GM19023 (cell line): ENCODE measurements around the gene LSM2.

Source experiments
- ATAC-seq: cut with Tn5 transposase; IDR thresholded peaks from one replicate; pipeline ENCODE4 v1.9.1; 2021; ENCODE audit warnings: mild to moderate bottlenecking, moderate library complexity; ENCODE audit not compliant: unreplicated experiment

LSM2 gene

GRCh38 chr6:31778193-31778592 is 28.6 kb downstream of the LSM2 start:
- ATAC-seq, result no peak

DNA sequence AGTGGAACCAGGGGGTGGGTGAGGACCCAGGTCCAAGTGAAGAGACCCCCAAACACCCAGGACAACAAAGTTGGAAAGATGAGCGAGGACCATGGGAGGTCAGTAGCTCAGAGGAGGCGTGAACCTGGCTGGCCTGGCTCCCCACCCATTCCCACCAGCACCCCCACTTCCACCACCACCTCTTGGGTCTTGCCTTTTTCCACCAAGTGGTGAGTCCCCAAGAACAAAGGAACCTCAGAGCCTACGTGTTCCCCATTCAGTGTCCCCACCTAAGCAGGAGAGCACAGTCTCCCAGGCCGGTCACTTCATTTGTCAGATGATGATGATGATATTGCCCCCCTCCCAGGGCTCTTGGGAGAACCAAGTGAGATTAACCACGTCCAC is 29.1 kb downstream of the LSM2 start:
- ATAC-seq, result no peak

GRCh38 chr6:31776989-31777666 is 29.6 kb downstream of the LSM2 start, which contains the start of gene VWA7:
Gene VWA7, minus strand, starts transcription at chr6:31777328. Its CDS starts 549 bp downstream, at chr6:31776779.
- peak; percentile 56 for ATAC-seq

DNA sequence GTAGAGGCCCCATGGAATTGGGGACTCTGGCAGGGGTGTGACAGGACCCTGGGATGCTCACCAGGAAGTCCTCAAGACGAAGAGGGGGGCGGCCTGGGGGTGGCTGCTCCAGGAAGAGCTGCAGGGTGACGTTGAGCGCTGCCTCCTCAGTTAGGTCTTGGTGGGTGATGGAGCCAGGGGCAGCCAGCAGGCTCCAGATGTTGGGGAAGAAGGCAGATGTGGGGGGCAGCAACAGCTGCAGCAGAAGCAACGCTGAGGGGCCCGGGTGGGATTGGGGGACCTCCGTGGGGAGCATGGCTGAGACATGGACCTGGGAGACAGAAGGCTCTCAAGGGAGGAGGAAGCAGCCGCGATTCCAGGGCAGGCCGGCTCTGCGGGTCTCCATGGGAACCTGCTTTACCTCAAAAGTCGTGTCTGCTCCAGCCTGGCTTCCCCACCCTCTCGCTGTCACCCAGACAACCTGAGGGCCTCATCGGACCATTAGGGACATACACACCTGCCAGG is 30.2 kb downstream of the LSM2 start:
- ATAC-seq, result no peak

DNA sequence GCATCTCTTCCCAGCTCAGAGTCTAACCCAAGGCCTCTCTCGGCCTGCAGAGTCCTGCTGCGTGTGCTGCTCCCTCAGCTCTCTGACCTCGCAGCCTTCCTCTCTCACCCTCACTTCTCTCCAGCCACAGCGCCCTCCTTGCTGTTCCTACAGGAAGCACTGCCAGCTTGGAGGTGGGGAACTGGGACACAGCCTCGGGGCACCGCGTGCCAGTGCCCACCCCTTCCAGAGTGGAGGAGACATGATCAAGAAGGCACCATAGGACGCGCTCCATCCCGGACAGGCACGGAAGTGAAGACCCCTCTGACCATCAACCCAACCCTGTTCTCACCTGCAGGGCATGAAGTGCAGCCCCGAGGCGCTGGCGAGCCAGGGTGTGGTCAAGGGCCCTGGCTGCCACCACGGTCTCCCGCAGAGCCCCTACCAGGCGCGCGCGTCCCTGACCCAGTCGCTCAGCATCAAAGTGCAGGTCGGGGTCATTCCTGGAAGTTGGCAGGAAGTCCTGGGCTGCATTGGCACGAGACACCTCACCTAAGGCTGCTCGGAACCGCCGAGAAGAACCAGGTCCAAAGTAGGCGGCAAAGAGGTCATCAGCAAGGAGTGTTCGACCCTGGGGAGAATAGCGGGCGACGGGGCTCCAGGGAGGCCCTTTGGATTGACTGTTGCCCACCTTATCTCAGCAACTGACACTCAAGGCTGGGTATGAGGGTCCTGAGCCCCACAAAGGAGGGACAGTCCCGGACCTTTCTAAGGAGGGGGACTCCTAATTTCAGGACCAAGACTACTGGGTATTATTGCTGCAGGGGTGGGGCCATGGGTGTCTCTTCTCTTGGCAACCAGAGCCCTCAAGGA is 30.9 kb downstream of the LSM2 start:
- no peak for ATAC-seq

DNA sequence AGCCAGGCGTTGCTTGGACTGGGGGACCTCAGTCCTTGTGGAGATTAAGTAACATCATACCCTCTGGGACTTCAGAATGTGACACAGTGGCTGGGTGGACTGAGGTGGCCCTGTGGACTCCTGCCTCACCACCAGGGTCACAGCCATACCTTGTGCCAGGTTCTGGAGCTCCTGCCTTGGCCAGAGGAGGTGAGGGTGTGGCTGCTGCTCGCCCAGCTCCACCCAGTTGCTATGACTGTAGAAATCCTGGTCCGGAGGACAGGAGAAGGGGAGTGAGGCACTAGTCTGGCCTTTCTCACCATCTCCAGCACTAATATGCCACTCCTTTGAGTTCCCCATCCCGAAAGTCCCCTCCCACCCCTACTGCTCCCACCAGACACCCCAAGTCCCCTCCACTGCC is 31.6 kb downstream of the LSM2 start:
- ATAC-seq, result no peak

DNA sequence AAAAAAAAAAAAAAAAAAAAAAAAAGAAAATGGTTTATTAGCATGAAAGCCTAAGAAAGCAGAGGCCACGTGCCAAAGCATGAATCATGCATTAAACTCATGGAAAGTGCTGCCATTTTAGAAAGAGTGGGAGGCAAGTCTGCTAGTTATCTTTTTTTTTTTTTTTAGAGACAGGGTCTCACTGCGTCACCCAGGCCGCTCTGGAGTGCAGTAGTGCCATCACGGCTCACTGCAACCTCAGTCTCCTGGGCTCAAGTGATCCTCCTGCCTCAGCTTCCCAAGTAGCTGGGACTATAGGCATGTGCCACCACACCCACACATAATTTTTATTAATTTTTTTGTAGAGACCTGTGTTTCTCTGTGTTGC is 34.8 kb downstream of the LSM2 start:
- no peak for ATAC-seq

- ATAC-seq, result no peak
Measured at GRCh38 chr6:31770860-31771259, 35.9 kb downstream of the LSM2 start.

GRCh38 chr6:31769684-31770371 is 36.9 kb downstream of the LSM2 start:
- ATAC-seq, result no peak

DNA sequence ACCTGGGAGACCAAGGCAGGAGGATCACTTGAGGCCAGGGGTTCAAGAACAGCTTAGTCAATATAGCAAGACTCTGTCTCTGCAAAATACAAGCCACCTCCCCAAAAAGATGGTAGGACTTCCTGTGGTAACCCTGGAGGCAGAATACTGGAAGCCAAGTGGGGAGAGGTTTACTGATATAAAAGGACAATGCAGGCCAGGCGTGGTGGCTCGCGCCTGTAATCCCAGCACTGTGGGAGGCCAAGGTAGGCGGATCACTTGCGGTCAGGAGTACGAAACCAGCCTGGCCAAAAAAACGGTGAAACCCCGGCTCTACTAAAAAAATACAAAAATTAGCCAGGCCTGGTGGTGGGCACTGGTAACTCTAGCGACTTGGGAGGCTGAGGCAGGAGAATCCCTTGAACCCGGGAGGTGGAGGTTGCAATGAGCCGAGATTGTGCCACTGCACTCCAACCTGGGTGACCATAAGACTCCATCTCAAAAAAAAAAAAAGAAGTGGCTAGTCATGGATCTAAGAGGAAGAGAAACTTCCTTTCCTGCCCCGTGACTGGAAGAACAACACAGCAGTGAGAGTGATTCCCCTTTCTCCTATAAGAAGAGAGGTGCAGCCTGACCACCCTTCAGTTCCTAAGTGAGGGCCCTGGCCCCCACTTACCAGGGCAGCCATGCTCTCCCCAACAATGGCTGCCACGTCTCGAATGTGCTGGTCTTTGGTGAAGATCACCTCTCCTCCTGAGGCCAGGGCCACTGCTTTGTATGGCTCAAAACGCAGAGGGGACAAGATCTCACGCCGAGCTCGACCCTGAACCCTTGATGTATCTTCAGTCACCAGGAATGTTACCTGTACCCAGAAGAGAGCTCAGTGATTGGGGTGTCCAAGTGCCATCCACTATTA is 38.2 kb downstream of the LSM2 start:
- ATAC-seq, result no peak

DNA sequence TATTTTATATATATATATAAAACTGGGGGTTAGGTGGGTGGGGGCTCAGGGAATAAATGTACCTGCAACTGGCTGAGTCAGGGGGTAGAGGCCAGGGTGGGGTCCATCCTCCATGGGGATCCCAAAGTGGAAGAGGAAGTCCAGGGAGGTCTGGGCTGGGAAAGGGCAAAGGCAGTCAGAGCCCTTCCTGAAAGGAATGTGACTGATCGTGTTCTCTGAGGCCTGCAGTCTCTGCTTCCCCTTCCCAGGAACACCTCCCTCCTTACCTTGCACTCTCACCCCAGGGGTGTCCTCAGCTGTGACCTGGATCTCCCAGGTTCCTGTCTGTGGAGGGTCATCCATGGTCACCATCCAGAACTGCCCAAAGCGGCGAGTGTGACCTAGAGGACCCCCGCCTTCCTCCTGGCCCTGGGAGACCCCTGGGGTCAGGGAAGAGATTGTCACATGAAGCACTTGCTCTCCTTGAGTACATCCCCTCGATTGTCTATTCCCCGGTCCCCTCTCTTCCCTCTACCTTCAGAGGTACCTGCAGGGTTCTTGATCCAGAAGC is 39.6 kb downstream of the LSM2 start:
- ATAC-seq, result no peak

DNA sequence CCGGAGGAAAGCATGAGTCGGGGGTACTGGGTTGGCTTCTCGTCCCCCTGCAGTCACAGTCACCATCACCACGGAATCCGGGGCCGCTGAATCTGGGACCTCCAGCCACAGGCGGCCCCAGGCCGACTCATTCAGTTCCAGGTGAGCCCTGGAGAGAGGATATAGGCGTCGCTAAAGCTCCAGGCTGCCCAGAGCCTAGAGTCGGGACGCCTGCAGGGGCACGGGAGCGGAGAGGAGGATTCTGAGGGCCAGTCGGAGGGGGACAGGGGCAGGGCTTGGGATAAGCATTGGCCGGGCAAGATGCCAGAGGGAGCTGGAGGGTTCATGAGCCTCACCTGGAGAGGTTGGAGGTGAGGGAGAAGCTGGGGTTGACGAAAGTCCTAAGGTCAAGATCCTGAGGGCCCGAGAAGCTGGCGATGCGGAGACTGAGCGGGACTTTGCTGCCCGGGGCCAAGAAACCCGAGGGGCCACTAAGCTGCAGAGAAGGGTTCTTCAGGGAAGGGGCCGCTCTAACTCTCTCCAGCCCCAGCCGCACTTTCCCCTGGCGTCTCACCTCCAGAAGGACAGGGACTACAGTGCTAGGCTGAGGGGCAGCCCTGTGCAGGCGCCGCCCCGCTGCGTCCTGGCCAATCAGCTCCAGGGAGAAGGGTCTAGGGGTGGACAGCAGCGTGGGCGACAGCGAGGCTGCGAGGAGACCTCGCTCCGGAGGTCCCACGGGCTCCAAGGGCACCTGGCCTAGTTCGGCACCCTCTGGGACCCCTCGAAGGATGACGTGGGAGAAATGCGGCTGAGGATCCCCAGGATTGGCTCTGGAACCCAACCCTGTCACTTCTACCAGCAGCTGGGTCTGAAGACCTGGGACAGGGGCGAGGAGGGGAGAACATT is 40.6 kb downstream of the LSM2 start:
- ATAC-seq, result no peak

DNA sequence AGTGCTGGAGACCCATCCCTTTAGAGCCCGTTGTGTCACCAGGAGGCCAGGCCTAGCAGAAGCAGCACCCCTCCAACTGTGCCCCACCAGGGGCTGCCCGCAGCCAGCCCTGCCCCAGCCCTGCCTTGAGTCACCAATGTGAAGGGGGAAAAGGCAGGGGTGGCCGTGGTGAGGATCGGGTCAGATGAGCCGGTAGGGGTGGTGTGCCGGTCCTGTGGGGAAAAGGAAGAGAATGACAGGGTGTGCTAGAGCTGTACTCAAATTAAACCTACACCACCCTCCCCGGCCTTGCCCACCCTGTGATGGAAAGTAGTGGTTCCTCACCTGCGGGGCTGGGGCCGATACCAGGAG is 41.2 kb downstream of the LSM2 start:
- ATAC-seq, result no peak

DNA sequence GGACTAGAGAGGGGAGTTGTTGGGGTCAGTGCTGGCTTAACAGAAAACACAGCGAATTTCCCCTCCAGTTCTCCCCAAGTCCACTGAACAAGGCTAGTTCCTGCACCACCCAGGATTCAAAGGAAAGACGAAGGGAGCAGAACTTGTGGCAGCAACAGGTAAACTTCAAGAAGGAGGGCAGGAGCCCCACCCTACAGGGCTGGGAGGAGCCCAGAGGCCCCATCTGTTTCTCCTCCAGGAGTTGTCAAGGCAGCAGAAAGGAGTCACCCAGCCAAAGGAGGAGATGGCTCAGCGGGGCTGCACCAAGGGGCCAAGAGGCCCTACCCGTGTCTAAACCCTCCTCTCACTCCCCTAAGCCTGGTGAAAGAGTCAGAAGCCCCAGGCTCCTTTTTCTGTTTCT is 42.6 kb downstream of the LSM2 start:
- ATAC-seq, result no peak

DNA sequence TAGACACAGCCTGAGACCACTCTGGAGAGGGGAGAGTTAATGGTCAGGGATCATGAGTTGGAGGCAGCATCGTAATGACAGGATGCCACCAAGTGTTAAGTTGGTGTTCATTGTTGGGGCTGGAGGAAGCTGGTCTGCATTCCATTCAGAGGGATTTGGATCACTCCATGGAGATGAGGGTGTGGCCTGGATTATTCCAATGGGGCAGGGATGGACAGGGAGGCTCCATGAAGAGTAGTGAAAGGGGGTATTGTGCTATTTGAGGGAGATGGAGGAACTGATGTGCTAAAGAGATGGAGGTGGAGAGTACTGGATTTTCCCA is 43.2 kb downstream of the LSM2 start:
- ATAC-seq, result no peak

DNA sequence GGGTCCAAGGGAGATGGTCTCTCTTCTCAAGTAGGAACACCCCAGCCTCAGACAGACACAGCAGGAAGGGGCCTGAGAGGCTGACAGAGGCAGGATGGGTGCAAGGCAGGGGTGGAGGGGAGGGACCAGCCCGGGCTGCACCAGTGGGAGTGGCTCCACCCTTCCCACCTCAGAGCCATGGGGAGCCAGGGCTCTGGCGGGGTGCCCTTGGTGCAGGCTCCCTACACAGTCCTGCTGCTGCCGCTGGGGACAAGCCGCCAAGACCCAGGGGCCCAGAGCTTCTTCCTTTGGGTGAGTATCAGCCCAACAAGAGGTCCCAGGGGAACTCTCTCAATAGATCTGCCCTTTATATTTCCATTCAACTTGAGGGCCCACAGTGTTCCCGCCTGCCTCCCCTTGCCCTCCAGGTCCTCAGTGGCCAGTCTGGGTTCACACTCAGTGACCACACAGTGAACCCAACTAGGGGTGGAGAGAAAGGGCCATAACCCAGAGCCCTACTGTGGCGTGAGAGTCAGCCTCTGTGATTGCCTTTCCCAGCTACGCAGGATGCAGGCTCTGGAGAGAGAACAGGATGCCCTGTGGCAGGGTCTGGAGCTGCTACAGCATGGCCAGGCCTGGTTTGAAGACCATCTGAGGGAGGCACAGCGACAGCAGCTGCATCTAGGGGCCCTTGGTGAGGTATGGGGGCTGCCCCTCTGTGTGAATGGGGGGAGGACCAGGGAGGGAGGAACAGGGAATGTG is 43.7 kb downstream of the LSM2 start:
- ATAC-seq, result no peak

DNA sequence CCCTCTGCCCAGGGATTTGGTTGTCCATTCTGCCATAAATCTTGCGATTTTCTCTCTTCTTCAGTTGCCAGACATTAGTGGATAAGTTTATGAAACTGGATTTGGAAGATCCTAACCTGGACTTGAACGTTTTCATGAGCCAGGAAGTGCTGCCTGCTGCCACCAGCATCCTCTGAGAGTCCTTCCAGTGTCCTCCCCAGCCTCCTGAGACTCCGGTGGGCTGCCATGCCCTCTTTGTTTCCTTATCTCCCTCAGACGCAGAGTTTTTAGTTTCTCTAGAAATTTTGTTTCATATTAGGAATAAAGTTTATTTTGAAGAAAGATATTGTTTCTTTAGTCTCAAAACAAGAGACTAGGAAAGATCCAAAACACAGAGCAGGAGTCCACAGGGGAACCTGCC is 44.4 kb downstream of the LSM2 start, which contains the start of gene SAPCD1:
TSS of gene SAPCD1 (plus strand) at position 301 of the 400 bp plus-strand sequence. CDS start 399 bp downstream, outside the sequence.
- no peak for ATAC-seq

DNA sequence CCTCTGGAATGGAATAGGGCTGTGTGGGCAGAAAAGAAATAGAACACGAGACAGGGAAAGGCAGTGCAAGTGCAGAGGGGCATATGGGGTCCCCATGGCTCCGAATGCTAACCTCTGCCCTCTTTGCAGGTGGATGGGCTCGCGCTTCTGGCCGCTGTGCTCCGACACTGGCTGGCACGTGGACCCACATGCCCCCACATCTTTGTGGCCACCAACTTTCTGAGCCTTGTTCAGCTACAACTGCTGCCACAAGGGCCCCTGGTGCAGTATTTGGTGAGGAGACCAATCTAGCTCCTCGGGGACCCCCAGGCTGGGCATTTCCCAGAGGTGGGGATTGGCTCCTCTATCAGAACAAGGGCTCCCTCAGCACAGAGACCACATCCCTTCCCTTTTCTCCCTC is 45.4 kb downstream of the LSM2 start:
- no peak for ATAC-seq

DNA sequence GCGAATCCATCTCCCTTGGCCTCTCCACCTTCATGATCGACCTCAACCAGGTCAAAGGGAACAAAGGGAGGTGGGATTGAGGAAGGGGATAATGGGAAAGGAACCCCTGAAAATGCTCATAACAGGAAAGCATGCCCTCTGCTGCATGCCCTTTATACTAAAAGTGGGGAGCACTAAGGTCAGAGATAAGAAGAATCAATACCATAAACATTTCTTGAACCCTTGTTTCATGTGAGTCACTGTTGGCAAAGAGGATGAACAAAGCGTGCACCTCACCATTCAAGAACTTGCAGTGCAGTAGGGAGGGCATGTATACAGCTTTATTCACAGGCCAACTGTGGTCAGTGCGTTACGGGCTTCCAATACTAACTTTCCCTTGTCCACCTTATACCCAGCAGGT is 46.0 kb downstream of the LSM2 start:
- no peak for ATAC-seq
